Trophoblast cell (in vitro differentiated cells and primary cell): ENCODE data around the gene PRKCE.

Experiments
- DNase-seq, 2 donors: peaks; one replicate each; pipeline ENCODE4 v3.0.0-alpha.2; 2016
- H2AFZ ChIP-seq: 2 replicates; pipeline ENCODE4 v1.6.1; 2013; ENCODE audit warnings: low read length, moderate library complexity, mild to moderate bottlenecking; ENCODE audit not compliant: insufficient read depth, poor library complexity
- H2AK5ac ChIP-seq: 2 replicates; pipeline ENCODE4 v1.6.1; 2013; ENCODE audit warnings: mild to moderate bottlenecking, low read length
- H2BK120ac ChIP-seq: 2 replicates; pipeline ENCODE4 v1.6.1; 2013; ENCODE audit warnings: low read length, mild to moderate bottlenecking, moderate library complexity; ENCODE audit not compliant: insufficient read depth, poor library complexity
- H2BK12ac ChIP-seq: 2 replicates; pipeline ENCODE4 v1.6.1; 2013; ENCODE audit warnings: mild to moderate bottlenecking, low read length, moderate library complexity
- H2BK5ac ChIP-seq: 2 replicates; pipeline ENCODE4 v1.6.1; 2013; ENCODE audit warnings: low read length, low read depth, moderate library complexity, mild to moderate bottlenecking; ENCODE audit not compliant: poor library complexity
- H3K14ac ChIP-seq: 2 replicates; pipeline ENCODE4 v1.6.1; 2013; ENCODE audit warnings: mild to moderate bottlenecking, low read length
- H3K18ac ChIP-seq: 2 replicates; pipeline ENCODE4 v1.6.1; 2013; ENCODE audit warnings: mild to moderate bottlenecking, low read length
- H3K23ac ChIP-seq: 2 replicates; pipeline ENCODE4 v1.6.1; 2013; ENCODE audit warnings: low read length
- H3K27ac ChIP-seq: 2 replicates; pipeline ENCODE4 v1.5.1; 2013; ENCODE audit warnings: low read depth, mild to moderate bottlenecking, inconsistent platforms, low read length, moderate library complexity
- H3K27me3 ChIP-seq: 2 replicates; pipeline ENCODE4 v1.6.1; 2013; ENCODE audit warnings: inconsistent platforms, mild to moderate bottlenecking, low read length, moderate library complexity; ENCODE audit not compliant: insufficient read depth
- H3K36me3 ChIP-seq, 2 experiments: 1 replicate in 1 of 2; 2 replicates in 1 of 2; pipeline ENCODE4 v1.6.1; 2013; ENCODE audit warnings: low read length in 2 of 2, mild to moderate bottlenecking in 2 of 2, moderate library complexity in 1 of 2; ENCODE audit not compliant: insufficient read depth in 2 of 2, control insufficient read depth in 1 of 2
- H3K4ac ChIP-seq: 2 replicates; pipeline ENCODE4 v1.6.1; 2013; ENCODE audit warnings: low read depth, mild to moderate bottlenecking, low read length, moderate library complexity
- H3K4me1 ChIP-seq, 2 experiments: 1 replicate in 1 of 2; 2 replicates in 1 of 2; pipeline ENCODE4 v1.6.1; 2013; ENCODE audit warnings: low read length in 2 of 2, mild to moderate bottlenecking in 2 of 2, moderate library complexity in 1 of 2; ENCODE audit not compliant: insufficient read depth in 2 of 2, control insufficient read depth in 1 of 2
- H3K4me2 ChIP-seq: 2 replicates; pipeline ENCODE4 v1.6.1; 2013; ENCODE audit warnings: inconsistent platforms, mild to moderate bottlenecking, low read length, moderate library complexity
- H3K4me3 ChIP-seq: 2 replicates; pipeline ENCODE4 v1.5.1; 2013; ENCODE audit warnings: mild to moderate bottlenecking, low read depth, low read length, inconsistent platforms
- H3K79me1 ChIP-seq: one replicate; pipeline ENCODE4 v1.6.1; 2013; ENCODE audit warnings: low read length
- H3K79me2 ChIP-seq: 2 replicates; pipeline ENCODE4 v1.6.1; 2013; ENCODE audit warnings: low read length, mild to moderate bottlenecking; ENCODE audit not compliant: control insufficient read depth, insufficient read depth, poor library complexity
- H3K9ac ChIP-seq: 2 replicates; pipeline ENCODE4 v1.6.1; 2013; ENCODE audit warnings: mild to moderate bottlenecking, low read length
- H3K9me3 ChIP-seq: 2 replicates; pipeline ENCODE4 v1.6.1; 2013; ENCODE audit warnings: low read depth, mild to moderate bottlenecking, control low read depth, inconsistent platforms, low read length; ENCODE audit not compliant: insufficient read depth
- H4K12ac ChIP-seq: 2 replicates; pipeline ENCODE4 v1.6.1; 2013; ENCODE audit warnings: low read depth, mild to moderate bottlenecking, low read length, moderate library complexity
- H4K8ac ChIP-seq: 2 replicates; pipeline ENCODE4 v1.6.1; 2013; ENCODE audit warnings: low read depth, mild to moderate bottlenecking, low read length, moderate library complexity
- H4K91ac ChIP-seq: one replicate; pipeline ENCODE4 v1.6.1; 2013; ENCODE audit warnings: low read depth, mild to moderate bottlenecking, low read length, moderate library complexity
- WGBS: extraction: QIAGEN DNeasy Blood & Tissue Kit; methylation state at CpG from one replicate; pipeline ENCODE4 v1.1.7; 2013; ENCODE audit warnings: missing lambda C conversion rate; ENCODE audit not compliant: insufficient read length, insufficient coverage; ENCODE audit errors: extremely low coverage; 5-methylcytosine and 5-hydroxymethylcytosine counted together

PRKCE gene

DNA sequence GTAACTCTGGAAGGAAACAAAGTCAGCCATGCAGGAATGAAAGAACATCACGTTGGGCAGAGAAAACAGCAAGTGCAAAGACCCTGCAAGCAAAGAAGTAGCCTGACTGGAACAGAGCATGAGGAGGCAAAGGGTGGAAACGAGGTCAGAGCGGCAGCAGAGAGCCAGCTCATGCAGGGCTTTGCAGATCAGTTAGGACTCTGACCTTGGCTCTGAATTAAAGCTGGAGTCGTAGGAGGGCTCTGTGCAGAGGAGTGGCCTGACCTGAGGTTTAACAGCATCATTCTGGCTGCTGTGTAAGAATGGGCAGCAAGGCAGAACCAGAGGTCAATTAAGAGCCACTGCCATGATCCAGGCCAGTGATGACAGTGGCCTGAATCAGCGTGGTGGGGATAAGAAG, 220.7 kb downstream of the PRKCE start:
- DNase-seq: no peak
- H3K79me2 ChIP-seq: no peaks in the 10 kb centered on the region
- no peaks in the 10 kb centered on the region for H3K27me3 ChIP-seq
- H2AK5ac ChIP-seq: no peak overlapping the region
- H3K18ac ChIP-seq: no peak overlapping the region
- H3K9ac ChIP-seq: no peak overlapping the region
- no peaks in the 10 kb centered on the region for H3K79me1 ChIP-seq
- H2BK120ac ChIP-seq: no peak overlapping the region
- H3K4me3 ChIP-seq: no peak overlapping the region
- no peak overlapping the region for H4K8ac ChIP-seq
- no peak overlapping the region for H2BK12ac ChIP-seq
- H3K9me3 ChIP-seq: no peaks in the 10 kb centered on the region
- H4K91ac ChIP-seq: no peak overlapping the region
- no peak overlapping the region for H3K27ac ChIP-seq
- H2AFZ ChIP-seq: no peak overlapping the region
- H2BK5ac ChIP-seq: no peak overlapping the region
- no peak overlapping the region for H3K14ac ChIP-seq
- WGBS: no CpG with 5 or more reads among the region's 5 CpGs
- H3K23ac ChIP-seq: no peak overlapping the region
- H3K4ac ChIP-seq: no peak overlapping the region
- no peak overlapping the region for H4K12ac ChIP-seq
- H3K36me3 ChIP-seq: no peaks in the 10 kb centered on the region
- H3K4me2 ChIP-seq: no peak overlapping the region
- H3K4me1 ChIP-seq: no peaks in the 10 kb centered on the region

DNA sequence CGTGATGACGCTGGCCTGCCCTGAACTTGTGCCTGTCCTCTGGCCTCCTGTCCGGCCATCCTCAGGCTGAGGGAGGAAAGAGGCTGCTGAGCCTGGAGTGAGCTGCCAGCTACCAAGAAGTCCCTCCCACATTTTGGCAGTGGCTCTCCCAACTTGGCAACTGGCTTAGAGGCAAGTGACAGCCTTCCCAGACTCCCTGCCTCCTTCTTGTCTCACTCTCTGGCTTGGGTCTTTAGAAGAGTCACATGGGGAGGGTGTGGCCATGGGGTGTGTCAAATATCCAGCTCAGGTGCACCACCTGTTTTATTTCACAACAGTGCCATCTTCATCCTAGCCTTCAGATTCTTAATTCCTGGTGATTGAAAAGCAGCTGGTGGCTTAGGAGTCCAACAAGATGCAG, 222.9 kb downstream of the PRKCE start:
- Histone ChIP-seq H3K4me1 (no peaks in the 10 kb centered on the region), H3K27me3 (no peaks in the 10 kb centered on the region), H3K9me3 (peaks cover 7% of the 10 kb centered on the region), H2BK120ac (no peak overlapping the region), H2AFZ (no peak overlapping the region), H3K18ac (no peak overlapping the region), H3K4me3 (no peak overlapping the region), H2BK12ac (no peak overlapping the region), H3K36me3 (peaks cover 2 to 3% of the 10 kb centered on the region in 2 experiments), H2BK5ac (no peak overlapping the region), H4K8ac (no peak overlapping the region), H3K4ac (no peak overlapping the region), H3K79me1 (no peaks in the 10 kb centered on the region), H3K9ac (no peak overlapping the region), H2AK5ac (no peak overlapping the region), H3K4me2 (no peak overlapping the region), H3K27ac (no peak overlapping the region), H3K14ac (no peak overlapping the region), H3K23ac (no peak overlapping the region), H3K79me2 (no peaks in the 10 kb centered on the region), H4K12ac (no peak overlapping the region), H4K91ac (no peak overlapping the region)
- WGBS: no CpG with 5 or more reads among the region's 3 CpGs
- DNase-seq: no peak

DNA sequence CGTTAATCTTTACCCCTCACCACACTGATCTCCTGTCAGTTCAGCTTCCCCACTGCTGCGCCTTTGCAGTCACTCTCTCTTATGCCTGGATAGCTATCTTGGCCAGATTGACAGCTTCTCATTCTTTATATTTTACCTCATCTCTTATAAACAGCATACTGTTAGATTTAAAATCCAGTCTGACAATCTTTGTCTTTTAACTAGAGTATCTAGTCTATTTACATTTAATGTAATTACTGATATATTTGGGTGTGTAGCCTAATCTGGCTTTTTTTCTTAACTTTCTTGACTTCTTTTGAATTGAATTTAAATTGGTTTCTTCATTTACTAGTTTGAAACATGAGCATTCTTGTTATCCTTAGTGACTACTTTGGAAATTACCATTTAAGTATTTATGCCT, 225.1 kb downstream of the PRKCE start:
- no peaks in the 10 kb centered on the region for H3K27me3 ChIP-seq
- no peak overlapping the region for H3K23ac ChIP-seq
- H3K9ac ChIP-seq: no peak overlapping the region
- no peak overlapping the region for H2AK5ac ChIP-seq
- no peaks in the 10 kb centered on the region for H3K79me2 ChIP-seq
- H2BK120ac ChIP-seq: no peak overlapping the region
- no peaks in the 10 kb centered on the region for H3K79me1 ChIP-seq
- H3K4me1 ChIP-seq: peaks cover 0 to under 1% of the 10 kb centered on the region in 2 experiments
- peaks cover 2 to 3% of the 10 kb centered on the region in 2 experiments for H3K36me3 ChIP-seq
- no peak overlapping the region for H3K27ac ChIP-seq
- no CpG with 5 or more reads among the region's 2 CpGs for WGBS
- H2BK12ac ChIP-seq: no peak overlapping the region
- H3K18ac ChIP-seq: no peak overlapping the region
- no peak overlapping the region for H3K4ac ChIP-seq
- no peak for DNase-seq
- H3K14ac ChIP-seq: no peak overlapping the region
- no peak overlapping the region for H4K12ac ChIP-seq
- no peak overlapping the region for H3K4me3 ChIP-seq
- peaks cover 9% of the 10 kb centered on the region for H3K9me3 ChIP-seq
- H2AFZ ChIP-seq: no peak overlapping the region
- no peak overlapping the region for H4K8ac ChIP-seq
- no peak overlapping the region for H3K4me2 ChIP-seq
- H2BK5ac ChIP-seq: no peak overlapping the region
- no peak overlapping the region for H4K91ac ChIP-seq

DNA sequence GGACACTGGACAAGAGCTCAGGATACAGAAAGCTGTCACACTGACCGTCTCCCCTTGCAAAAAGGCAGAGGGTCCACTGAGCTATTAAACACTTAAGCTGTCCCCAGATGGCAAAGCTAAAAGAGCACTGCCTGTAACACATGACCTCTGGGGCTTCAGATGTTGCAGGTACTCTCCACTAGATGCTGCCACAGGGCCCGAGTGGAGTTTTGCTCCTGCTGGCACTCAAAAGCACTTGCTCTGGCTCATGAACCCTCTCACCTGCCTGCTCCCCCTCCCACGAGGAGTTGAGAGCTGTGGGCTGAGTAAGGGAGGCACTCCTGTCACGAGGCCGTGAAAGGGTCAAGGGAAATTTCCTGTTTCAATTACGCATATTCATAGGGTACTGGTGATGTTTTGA, 227.9 kb downstream of the PRKCE start:
- no peak for DNase-seq
- H4K12ac ChIP-seq: no peak overlapping the region
- peaks cover 15 to 17% of the 10 kb centered on the region in 2 experiments for H3K4me1 ChIP-seq
- H2BK5ac ChIP-seq: no peak overlapping the region
- H2AFZ ChIP-seq: no peak overlapping the region
- H3K79me1 ChIP-seq: no peaks in the 10 kb centered on the region
- no peak overlapping the region for H4K8ac ChIP-seq
- no peak overlapping the region for H3K14ac ChIP-seq
- no peak overlapping the region for H3K9ac ChIP-seq
- peaks cover 2 to 3% of the 10 kb centered on the region in 2 experiments for H3K36me3 ChIP-seq
- H3K27ac ChIP-seq: no peak overlapping the region
- no peak overlapping the region for H3K4me3 ChIP-seq
- peaks cover 11% of the 10 kb centered on the region for H3K9me3 ChIP-seq
- H3K4me2 ChIP-seq: no peak overlapping the region
- H4K91ac ChIP-seq: no peak overlapping the region
- H3K23ac ChIP-seq: no peak overlapping the region
- no peak overlapping the region for H2BK12ac ChIP-seq
- no peaks in the 10 kb centered on the region for H3K79me2 ChIP-seq
- no peak overlapping the region for H2AK5ac ChIP-seq
- no CpG with 5 or more reads among the region's 6 CpGs for WGBS
- no peaks in the 10 kb centered on the region for H3K27me3 ChIP-seq
- H3K4ac ChIP-seq: no peak overlapping the region
- no peak overlapping the region for H2BK120ac ChIP-seq
- H3K18ac ChIP-seq: no peak overlapping the region
